ENCODE results near the gene PNPLA1.
A peak's percentile ranks its signal among the peaks of the same experiment; 100 is the strongest.

PNPLA1 gene

DNA sequence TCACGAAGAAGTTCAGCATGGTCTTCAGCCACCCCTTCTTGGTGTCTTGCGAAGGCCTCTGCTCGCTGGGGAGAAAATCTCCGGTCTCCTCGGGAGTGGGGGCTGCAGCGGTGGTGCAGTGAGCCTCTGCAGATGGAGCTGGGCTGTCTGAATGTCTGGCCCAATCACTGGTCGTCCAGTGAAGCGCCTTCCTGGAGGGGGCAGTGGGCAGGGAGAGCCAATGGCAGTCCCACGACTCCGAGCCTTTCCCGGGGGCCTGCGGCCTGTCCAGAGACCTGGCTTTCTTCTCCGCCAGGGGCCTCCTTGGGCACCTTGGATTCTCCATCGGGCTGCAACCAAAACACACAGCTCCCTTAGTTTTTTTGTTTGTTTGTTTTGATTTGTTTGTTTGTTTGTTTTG lies 60.5 kb downstream of the PNPLA1 start:
- no peak overlapping the region for H3K27ac ChIP-seq
- TF ChIP-seq, protein P1, sequence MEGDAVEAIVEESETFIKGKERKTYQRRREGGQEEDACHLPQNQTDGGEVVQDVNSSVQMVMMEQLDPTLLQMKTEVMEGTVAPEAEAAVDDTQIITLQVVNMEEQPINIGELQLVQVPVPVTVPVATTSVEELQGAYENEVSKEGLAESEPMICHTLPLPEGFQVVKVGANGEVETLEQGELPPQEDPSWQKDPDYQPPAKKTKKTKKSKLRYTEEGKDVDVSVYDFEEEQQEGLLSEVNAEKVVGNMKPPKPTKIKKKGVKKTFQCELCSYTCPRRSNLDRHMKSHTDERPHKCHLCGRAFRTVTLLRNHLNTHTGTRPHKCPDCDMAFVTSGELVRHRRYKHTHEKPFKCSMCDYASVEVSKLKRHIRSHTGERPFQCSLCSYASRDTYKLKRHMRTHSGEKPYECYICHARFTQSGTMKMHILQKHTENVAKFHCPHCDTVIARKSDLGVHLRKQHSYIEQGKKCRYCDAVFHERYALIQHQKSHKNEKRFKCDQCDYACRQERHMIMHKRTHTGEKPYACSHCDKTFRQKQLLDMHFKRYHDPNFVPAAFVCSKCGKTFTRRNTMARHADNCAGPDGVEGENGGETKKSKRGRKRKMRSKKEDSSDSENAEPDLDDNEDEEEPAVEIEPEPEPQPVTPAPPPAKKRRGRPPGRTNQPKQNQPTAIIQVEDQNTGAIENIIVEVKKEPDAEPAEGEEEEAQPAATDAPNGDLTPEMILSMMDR (IDR thresholded peaks at IDR 0.05): no peak
- no peak for TF ChIP-seq ZFX (IDR thresholded peaks at IDR 0.05; ENCODE audit: borderline replicate concordance)

DNA sequence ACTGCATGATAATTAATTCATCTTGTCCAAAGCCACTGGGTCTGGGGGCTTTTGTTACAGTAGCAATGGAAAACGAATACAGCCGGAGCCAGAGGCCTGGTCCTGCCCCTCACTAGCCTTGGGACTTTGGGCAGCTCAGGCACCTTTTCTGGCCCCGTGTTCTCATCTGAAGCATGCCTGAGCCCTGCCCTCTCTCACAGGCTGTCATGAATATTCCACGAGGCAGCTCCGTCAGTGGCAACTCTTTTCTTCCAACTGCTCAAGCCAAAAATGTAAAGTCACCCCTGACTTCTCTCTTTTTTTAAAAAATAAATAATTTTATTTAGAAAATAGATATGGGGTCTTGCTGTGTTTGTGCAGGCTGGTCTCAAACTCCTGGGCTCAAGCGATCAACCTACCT lies 61.5 kb downstream of the PNPLA1 start:
- H3K27ac ChIP-seq: no peak overlapping the region
- TF ChIP-seq, protein P1 (IDR thresholded peaks at IDR 0.05): no peak
- no peak for TF ChIP-seq ZFX (IDR thresholded peaks at IDR 0.05; ENCODE audit: borderline replicate concordance)

DNA sequence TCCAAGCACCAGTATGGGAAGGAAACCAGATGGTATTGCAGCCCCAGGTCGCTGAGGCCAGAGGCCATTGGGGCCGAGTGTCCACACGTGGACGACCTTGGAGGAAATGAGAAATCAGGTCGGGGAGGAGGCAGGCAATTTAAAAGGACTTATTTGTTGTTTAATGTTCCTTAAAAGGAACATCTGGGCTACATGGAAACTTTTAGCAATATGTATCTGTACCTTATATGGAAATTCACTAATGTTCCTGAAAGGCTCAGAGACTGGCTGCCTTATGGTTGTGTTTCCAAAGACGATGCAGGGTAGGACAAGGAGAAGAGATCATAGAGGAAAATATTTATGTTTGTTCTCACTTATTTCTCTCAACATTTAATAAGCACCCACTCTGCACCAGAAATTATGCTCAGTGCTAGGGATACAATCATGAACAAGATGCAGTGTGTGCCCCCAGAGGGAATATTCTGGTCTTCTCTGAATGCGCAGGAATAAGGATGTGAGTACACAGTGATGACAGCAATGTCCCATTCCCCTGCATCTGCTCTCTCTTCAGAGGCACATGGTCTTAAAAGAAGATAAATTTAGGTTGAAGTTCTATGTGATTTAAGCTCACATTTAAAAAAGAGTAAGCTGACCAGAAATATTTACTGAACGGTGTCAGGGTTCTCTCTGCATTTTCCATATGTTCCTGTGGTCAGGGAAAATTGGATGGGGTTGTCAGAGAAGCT lies 63.5 kb downstream of the PNPLA1 start:
- no peak overlapping the region for H3K27ac ChIP-seq
- TF ChIP-seq ZFX (IDR thresholded peaks at IDR 0.05; ENCODE audit: borderline replicate concordance): no peak

DNA sequence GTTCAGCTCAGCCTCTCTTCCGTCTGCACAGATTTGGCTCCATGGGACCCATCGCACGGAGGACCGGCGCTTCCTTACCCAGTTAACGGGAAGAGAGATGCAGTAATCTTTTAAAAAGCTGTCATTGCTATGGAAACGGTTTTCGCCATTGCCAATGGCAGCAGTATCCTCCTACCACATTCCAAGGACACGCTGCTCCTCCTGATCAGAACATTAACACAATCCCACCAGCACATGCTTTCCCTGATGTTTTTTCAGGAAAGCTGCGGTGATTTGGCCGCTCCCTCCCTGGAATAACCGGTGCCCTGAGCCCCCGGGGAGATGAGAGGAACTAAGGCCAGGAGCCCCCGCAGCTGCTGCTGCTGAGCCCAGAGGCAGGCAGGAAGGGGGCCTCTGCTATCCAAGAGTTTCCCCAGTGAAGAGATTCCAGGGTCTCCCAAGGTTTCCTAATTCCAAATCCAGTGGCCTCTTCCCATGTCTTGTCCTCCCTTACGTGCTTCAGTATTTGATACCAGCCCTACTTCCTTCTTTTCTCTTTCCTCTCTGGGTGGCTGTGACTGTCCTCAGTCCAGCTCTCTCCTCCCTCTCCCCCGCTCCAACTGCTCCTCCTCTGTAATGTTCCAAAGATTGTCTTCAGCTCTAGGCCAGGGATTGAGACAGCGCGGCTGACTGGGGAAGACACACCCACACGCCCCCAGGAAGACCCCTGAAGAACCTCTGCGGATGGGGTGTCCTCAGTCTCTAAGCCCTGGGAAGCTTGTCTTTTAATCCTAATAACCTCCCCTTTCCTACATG lies 64.3 kb downstream of the PNPLA1 start:
- H3K27ac ChIP-seq: peak overlapping the region; percentile 63
- TF ChIP-seq, protein P1 (IDR thresholded peaks at IDR 0.05): no peak
- no peak for TF ChIP-seq ZFX (IDR thresholded peaks at IDR 0.05; ENCODE audit: borderline replicate concordance)

DNA sequence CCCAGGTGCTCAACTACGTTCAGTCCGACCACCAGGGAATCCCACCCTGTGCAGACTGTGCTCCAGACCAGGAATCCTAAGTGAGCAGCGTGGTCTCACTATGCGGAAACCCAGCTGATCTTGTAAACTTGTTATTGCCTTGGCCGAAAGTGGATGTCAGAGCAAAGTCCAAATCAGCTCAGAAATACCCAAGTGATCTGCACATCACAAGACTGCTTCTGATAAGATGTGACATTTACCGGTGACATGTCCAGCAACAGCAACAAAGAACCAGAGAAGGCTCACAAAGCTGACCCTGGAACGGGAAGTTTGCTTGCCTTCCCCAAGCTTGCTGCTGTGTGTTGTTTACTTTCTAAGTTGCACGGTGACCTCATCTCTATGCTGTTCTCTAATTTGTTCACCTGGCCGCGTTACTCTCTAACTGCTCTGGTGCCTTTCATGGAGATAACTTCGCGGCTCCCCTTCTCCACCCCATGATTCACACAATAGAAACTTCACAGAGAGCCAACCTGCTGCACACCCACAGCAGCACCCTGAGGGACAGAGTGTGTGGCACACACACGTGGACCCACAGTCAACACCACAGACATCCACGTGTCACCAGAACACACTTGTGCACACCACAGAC lies 65.1 kb downstream of the PNPLA1 start:
- peak overlapping the region; percentile 63 for H3K27ac ChIP-seq
- TF ChIP-seq ZFX (IDR thresholded peaks at IDR 0.05; ENCODE audit: borderline replicate concordance): no peak
- TF ChIP-seq, protein P1 (IDR thresholded peaks at IDR 0.05): no peak

DNA sequence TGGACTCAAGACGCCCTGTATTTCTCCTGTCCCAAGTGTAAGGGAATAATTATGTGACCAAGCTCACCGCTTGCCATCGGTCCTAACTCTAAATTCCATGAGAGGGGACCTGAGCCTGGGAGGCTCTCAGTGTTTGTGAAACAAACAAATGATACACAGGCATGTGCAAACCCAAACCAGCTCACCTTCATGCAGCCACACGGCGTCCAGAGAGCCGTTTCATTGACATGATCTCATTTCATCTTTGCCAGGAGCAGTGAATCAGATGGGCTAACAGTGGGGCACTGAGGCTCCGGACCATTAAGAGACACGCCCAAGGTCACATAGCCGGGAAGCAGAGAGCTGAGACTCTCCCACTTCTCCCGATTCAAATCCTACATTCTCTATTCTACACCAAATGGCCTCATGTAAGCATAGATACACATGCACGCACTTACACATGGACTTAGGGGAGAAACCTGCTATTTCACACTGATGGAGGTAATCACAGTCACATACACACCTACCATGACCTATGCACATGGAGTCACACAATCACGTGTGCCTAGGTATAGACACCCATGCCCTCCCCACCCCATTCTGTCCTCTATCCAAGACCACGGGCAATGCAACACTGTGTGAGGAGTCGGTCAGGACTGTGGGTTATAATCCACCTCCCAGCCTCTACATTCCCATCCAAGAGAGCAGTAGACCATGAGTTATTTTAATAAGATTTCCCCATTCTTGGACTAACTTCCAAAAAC lies 65.8 kb downstream of the PNPLA1 start:
- TF ChIP-seq, protein P1 (IDR thresholded peaks at IDR 0.05): no peak
- no peak for TF ChIP-seq ZFX (IDR thresholded peaks at IDR 0.05; ENCODE audit: borderline replicate concordance)
- H3K27ac ChIP-seq: peak overlapping the region; percentile 63

DNA sequence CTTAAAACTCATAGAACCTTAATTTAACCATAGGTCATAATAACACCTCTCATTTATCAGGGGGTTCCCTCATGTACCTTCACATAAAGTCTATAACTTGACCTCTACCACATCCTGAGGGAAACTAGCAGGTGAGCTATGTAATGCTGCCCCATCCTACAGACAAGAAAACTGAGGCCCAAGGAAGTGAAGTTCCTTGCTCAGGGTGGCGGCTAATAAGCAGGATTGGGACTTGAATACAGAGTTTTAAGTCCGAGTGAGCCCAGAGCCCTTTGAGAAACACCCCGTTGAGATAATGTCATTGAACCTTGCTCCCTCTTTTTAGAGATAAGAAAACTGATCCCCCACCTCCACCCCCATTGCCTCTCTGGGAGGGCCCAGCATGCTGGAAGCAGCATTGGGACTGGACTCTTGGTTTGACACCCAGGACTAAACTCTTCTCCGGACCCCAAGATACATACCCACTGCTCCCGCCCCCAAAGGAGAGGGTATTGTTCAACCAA lies 66.4 kb downstream of the PNPLA1 start:
- no peak overlapping the region for H3K27ac ChIP-seq
- no peak for TF ChIP-seq ZFX (IDR thresholded peaks at IDR 0.05; ENCODE audit: borderline replicate concordance)
- TF ChIP-seq, protein P1 (IDR thresholded peaks at IDR 0.05): no peak

Measured in 22Rv1 (cell line).